Ectodermal cell (in vitro differentiated cells): ENCODE data around the gene NSD1.

Source experiments
- H3K27ac ChIP-seq: 2 replicates; pipeline ENCODE4 v1.7.0; 2013; ENCODE audit warnings: mild to moderate bottlenecking, low read depth, low read length; ENCODE audit not compliant: insufficient read depth, poor library complexity, severe bottlenecking
- H3K27me3 ChIP-seq: 2 replicates; pipeline ENCODE4 v1.7.0; 2013; ENCODE audit warnings: mild to moderate bottlenecking, low read length; ENCODE audit not compliant: insufficient read depth, control insufficient read depth, poor library complexity, severe bottlenecking
- H3K36me3 ChIP-seq: one replicate; pipeline ENCODE4 v1.7.0; 2013; ENCODE audit warnings: low read length; ENCODE audit not compliant: control insufficient read depth, insufficient read depth
- H3K4me1 ChIP-seq: one replicate; pipeline ENCODE4 v1.7.0; 2013; ENCODE audit warnings: low read length; ENCODE audit not compliant: control insufficient read depth, insufficient read depth
- H3K4me3 ChIP-seq: 2 replicates; pipeline ENCODE4 v1.7.0; 2013; ENCODE audit warnings: low read depth, low read length, control low read depth; ENCODE audit not compliant: insufficient read depth
- H3K9me3 ChIP-seq: 2 replicates; pipeline ENCODE4 v1.7.0; 2013; ENCODE audit warnings: mild to moderate bottlenecking, low read length, moderate library complexity; ENCODE audit not compliant: control insufficient read depth
- WGBS, 2 experiments: methylation state at CpG; one replicate each; pipeline ENCODE4 v1.1.7; 2013; ENCODE audit warnings: missing lambda C conversion rate in 2 of 2; 5-methylcytosine and 5-hydroxymethylcytosine counted together

The NSD1 gene

GRCh38 chr5:177312649-177313181, 179.1 kb downstream of the NSD1 start:
- Histone ChIP-seq H3K9me3 (no peaks in the 10 kb centered on the region), H3K27ac (peak overlapping the region; percentile 33), H3K4me3 (peak overlapping the region; percentile 70), H3K36me3 (no peaks in the 10 kb centered on the region), H3K27me3 (no peaks in the 10 kb centered on the region), H3K4me1 (peaks cover 15% of the 10 kb centered on the region)
- WGBS, 2 experiments, result 6 to 7% methylated on average over 19 of the region's 19 CpGs

DNA sequence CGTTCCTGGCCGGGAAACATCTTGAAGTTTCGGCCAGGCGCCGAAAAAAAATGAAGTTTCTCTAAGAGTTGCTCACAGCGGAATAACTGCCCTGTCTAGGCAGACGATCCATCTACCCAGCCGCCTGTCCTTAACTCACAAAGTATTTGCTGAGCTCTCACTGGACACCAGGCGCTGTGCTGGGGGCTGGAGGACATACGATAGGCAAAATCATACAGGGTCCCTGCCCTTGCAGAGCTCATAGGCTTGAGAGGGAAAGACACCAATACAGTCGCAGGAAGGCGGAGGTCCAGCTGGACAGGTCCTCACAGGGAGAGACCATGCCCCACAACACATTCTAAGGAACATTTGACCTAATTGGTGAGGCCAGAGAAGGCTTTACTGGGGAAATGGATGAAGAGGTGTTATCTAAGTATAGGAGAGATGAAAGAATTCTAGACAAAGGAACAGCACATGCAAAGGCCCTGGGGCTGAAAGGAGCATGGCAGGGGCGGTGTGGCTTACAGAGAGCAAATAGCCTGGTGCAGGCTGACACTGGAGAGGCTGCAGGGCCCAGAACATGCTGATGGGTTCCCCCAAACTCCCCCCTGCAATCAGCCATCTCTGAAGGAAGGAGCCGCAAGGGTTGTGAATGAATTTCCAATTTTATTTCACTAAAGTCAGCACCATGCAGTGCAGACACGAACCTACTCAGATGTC, 180.1 kb downstream of the NSD1 start:
- no peaks in the 10 kb centered on the region for H3K27me3 ChIP-seq
- H3K36me3 ChIP-seq, result no peaks in the 10 kb centered on the region
- no peak overlapping the region for H3K27ac ChIP-seq
- H3K9me3 ChIP-seq, result no peaks in the 10 kb centered on the region
- 95 to 96% methylated on average over 15 of the region's 15 CpGs for WGBS, 2 experiments
- H3K4me1 ChIP-seq, result peaks cover 15% of the 10 kb centered on the region
- H3K4me3 ChIP-seq, result no peak overlapping the region

- 89 to 90% methylated on average over 18 of the region's 18 CpGs for WGBS, 2 experiments
- H3K9me3 ChIP-seq, result no peaks in the 10 kb centered on the region
- peaks cover 15% of the 10 kb centered on the region for H3K4me1 ChIP-seq
- no peaks in the 10 kb centered on the region for H3K27me3 ChIP-seq
- H3K4me3 ChIP-seq, result no peak overlapping the region
- H3K36me3 ChIP-seq, result no peaks in the 10 kb centered on the region
- no peak overlapping the region for H3K27ac ChIP-seq
Measured at GRCh38 chr5:177314376-177315342, 181.1 kb downstream of the NSD1 start.

DNA sequence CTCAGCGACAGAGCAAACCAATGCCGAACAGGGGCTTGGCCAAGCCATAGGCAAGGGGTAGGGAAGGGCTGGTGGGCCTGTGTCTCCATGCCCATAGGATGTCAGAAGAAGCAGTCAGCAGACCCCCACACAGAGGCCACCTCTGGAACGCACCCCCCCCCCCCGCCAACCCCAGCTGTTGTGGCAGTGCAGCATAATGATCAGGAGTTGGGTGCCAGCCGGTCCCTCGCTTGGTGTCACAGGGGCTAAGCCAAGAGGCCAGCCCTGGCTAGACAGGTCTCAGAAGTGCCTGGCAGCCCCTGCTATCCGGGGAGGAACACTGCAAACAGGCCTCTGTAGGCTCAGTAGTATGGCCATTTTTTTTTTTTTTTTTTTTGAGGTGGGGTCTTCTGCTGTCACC, 181.8 kb downstream of the NSD1 start:
- H3K27ac ChIP-seq, result no peak overlapping the region
- WGBS, 2 experiments, result 87 to 93% methylated on average over 7 of the region's 7 CpGs
- no peak overlapping the region for H3K4me3 ChIP-seq
- peaks cover 8% of the 10 kb centered on the region for H3K4me1 ChIP-seq
- no peaks in the 10 kb centered on the region for H3K9me3 ChIP-seq
- no peaks in the 10 kb centered on the region for H3K27me3 ChIP-seq
- no peaks in the 10 kb centered on the region for H3K36me3 ChIP-seq

- Histone ChIP-seq H3K27ac (no peak overlapping the region), H3K4me3 (no peak overlapping the region), H3K36me3 (no peaks in the 10 kb centered on the region), H3K4me1 (peaks cover 3% of the 10 kb centered on the region), H3K27me3 (no peaks in the 10 kb centered on the region), H3K9me3 (no peaks in the 10 kb centered on the region)
- 92 to 96% methylated on average over 3 of the region's 3 CpGs for WGBS, 2 experiments
Measured at GRCh38 chr5:177316005-177316404, 182.4 kb downstream of the NSD1 start.

DNA sequence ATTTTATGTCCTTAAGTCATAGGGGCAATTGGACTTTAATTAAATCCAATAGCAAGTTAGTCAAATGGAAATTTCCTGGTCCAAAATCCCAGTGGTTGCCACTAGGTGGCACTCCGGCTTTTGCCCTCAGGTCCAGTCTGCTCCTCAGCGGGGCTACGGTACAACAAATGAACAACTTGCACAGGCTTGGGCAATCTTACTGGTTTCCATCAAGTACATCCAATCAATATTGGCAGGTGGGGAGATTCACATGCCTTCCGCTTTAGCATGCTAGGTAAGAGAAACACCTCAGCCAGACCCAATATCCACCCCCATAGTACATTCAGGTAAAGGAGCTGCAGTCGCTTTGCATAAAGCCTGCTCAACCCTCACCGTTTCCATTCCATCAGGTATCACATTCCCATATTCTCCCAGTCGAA, 184.4 kb downstream of the NSD1 start:
- H3K9me3 ChIP-seq, result no peaks in the 10 kb centered on the region
- WGBS, 2 experiments, result 32 to 36% methylated on average over 7 of the region's 7 CpGs
- H3K4me1 ChIP-seq, result peaks cover 1% of the 10 kb centered on the region
- H3K4me3 ChIP-seq, result no peak overlapping the region
- H3K27me3 ChIP-seq, result no peaks in the 10 kb centered on the region
- H3K27ac ChIP-seq, result no peak overlapping the region
- no peaks in the 10 kb centered on the region for H3K36me3 ChIP-seq

GRCh38 chr5:177319913-177320588, 186.5 kb downstream of the NSD1 start:
- Histone ChIP-seq H3K27ac (no peak overlapping the region), H3K4me1 (no peaks in the 10 kb centered on the region), H3K9me3 (no peaks in the 10 kb centered on the region), H3K27me3 (no peaks in the 10 kb centered on the region), H3K36me3 (no peaks in the 10 kb centered on the region), H3K4me3 (no peak overlapping the region)
- WGBS, 2 experiments, result 94 to 95% methylated on average over 14 of the region's 14 CpGs

- no peak overlapping the region for H3K27ac ChIP-seq
- no peaks in the 10 kb centered on the region for H3K9me3 ChIP-seq
- H3K4me3 ChIP-seq, result no peak overlapping the region
- 93 to 95% methylated on average over 7 of the region's 7 CpGs for WGBS, 2 experiments
- no peaks in the 10 kb centered on the region for H3K27me3 ChIP-seq
- no peaks in the 10 kb centered on the region for H3K36me3 ChIP-seq
- no peaks in the 10 kb centered on the region for H3K4me1 ChIP-seq
Measured at GRCh38 chr5:177320879-177321278, 187.3 kb downstream of the NSD1 start.

DNA sequence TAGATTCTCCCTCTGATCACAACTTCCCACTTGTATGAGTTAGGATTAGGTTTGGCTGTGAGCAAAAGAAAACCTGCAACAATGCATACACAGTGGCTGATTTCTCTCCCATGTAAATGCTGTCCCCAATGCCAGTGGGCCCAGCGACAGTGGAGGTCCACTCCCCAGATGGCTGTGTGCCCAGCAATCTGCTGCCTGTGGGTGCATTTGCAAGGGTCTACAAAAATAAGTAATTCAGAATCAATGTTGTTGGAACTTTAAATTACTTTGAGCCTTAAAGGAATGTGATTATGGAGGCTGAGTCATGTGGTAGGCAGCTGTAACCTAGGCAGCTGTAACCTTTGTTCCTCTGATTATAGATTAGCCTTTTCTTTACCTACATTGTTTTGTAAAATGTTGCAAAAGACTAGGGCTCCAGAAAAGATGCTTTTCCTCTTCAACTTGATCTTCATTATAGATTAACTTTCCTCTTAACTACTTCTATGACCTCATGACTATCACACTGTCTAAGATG, 192.4 kb downstream of the NSD1 start:
- Histone ChIP-seq H3K4me1 (no peaks in the 10 kb centered on the region), H3K9me3 (no peaks in the 10 kb centered on the region), H3K27ac (no peak overlapping the region), H3K4me3 (no peak overlapping the region), H3K27me3 (no peaks in the 10 kb centered on the region), H3K36me3 (no peaks in the 10 kb centered on the region)
- WGBS, 2 experiments, result 36 to 68% methylated on average over 1 of the region's 1 CpG
